ENCODE data around the gene PLEKHB2.
"Not testable (repeated sequence)": the region's sequence is repeated elsewhere in the genome, so short reads cannot be mapped to it uniquely, and the experiment has no call there.

Gene PLEKHB2

DNA sequence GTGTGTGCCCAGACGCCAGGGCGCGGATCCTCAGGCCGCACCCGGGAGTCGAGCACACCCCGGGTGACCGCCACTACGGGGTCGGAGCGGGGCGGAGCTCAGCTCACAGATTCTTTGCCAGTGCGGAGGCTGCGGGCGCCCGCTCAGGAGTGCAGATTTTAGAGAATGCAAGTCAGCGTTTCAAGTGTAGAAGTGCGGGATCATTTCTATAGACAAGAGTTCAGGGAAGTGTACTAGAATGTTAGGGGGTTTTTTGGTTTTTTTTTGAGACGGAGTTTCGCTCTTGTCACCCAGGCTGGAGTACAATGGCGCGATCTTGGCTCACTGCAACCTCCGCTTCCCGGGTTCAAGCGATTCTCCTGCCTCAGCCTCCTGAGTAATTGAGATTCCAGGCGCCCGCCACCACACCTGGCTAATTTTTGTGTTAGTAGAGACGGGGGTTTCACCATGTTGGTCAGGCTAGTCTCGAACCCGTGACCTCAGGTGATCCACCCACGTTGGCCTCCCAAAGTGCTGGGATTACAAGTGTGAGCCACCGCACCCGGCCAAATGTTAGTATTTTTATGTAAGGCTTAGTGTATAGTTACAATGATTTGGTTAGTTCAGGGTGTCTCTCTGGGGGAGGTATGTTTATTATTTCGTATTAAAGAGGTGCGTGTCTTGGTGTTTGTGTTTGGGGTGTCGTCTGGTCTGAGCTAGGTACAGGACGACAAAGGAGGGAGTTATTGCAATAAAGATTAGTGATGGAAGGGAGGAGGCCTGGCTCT is 11.3 kb upstream of the PLEKHB2 start:
- peak; percentile 82 for DNase-seq

DNA sequence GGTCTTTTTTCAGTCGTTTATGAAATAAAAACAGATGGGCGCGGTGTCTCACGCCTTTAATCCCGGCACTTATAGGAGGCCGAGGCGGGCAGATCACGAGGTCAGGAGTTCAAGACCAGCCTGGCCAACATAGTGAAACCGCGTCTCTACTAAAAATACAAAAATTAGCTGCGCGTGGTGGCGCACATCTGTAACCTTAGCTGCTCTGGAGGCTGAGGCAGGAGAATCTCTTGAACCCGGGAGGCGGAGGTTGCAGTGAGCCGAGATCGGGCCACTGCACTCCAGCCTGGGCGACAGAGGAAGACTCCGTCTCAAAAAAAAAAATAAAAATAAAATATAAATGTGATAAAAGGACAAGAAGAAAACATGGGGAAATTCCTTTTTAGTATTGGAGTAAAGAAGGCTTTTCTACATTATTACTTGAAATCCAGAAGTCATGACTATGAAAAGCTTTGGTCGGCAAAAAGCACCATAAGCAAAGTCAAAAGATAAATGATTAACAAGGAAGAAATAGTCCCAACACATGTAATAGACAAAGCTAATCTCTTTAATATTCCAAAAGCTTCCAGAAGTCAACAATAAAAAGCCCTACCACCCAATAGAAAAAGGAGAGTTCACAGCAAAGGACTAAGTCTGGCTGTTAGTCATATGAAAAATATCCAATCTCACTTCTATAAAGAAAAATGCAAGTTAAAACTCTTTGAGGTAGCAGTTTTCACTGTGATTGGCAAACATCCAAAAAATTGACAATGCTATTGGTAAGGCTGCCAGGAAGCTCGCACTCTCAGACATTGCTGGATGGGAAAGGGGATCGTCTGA is 10.5 kb upstream of the PLEKHB2 start:
- no peak for DNase-seq

DNA sequence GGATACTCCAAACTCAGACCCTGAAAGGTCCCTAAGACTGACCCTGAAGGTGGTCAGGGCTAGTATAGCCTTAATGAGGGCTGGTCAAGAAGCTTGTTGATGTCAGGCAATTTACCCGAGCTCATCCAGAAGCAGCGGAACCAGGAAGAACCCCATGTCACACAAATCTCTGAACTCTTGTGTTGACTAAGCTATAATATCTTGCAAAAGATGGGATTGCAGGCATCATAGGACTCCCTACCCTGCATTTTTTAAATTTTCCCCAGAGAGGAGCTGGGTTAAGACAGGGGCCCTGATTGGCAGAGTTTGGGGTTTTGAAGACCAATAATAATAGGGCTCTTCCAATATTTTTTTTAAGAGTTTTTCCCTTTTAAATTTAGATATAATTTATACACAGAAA is 2.0 kb upstream of the PLEKHB2 start:
- DNase-seq, result no peak

- peak; percentile 92 for DNase-seq
Measured at GRCh38 chr2:131104487-131105155, 515 bp upstream of the PLEKHB2 start.

- DNase-seq, result no peak
Measured at GRCh38 chr2:131105950-131106801, 1.0 kb downstream of the PLEKHB2 start.

DNA sequence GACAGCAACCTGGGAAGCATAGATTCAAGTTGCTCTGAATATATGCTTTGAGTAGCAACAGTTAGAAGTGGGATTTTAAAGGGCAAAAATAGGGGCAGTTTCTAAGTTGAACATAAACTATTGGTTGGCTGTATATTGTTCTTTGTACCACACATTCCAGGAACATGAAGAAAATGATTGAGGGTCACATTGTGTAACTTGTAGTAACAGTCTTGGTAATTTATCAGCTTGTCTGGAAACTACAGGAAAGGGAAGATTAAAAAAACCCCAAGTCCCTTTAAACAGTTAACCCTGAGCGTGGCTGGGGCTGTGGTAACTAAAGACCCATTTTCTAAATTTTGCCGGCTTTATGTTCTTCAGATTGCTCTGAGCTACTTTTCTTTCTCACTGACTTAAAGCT is 7.4 kb downstream of the PLEKHB2 start:
- no peak for DNase-seq

DNA sequence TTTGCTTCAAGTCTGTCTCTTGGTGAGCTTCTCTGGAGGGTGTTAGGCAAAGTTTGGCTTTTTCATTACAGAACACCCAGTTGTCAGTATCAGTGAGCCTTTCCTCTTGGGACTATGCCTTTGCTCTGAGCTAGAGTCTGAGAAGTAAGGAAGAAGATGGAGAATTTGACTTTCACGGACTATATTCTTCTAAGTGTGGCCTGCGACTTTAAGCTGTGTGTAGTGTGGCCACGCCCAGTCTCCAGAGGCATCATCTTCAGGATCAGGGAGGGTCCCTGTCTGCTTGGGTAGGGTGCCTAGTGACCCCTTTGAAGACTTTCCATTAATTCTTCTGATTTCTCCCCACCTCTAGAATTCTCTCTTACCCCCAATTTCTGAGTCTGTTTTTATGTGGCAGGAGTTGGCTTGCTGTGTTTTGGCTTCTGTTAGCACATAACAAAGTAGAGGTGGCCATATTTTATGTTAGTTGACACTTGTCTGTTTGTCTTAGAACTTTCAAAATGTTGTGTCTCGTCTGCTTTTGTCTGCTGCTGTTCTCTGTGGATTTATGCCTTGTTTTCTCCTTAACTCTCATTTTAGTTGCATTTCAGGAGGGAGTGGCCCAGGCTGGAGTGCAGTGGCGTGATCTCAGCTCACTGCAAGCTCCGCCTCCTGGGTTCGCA is 8.6 kb downstream of the PLEKHB2 start:
- no peak for DNase-seq

DNA sequence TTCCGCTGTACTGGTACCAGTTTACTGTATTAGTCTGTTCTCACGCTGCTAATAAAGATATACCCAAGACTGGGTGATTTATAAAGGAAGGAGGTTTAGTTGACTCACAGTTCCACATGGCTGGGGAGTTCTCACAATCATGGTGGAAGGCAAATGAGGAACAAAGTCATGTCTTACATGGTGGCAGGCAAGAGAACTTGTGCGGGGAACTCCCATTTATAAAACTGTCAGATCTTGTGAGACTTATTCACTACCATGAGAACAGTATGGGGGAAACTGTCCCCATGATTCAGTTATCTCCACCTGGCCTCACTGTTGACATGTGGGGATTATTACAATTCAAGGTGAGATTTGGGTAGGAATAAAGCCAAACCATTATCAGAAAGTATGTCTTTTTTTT is 9.8 kb downstream of the PLEKHB2 start:
- not testable (repeated sequence) for DNase-seq

GRCh38 chr2:131115752-131116151 is 10.6 kb downstream of the PLEKHB2 start:
- DNase-seq, result no peak

DNA sequence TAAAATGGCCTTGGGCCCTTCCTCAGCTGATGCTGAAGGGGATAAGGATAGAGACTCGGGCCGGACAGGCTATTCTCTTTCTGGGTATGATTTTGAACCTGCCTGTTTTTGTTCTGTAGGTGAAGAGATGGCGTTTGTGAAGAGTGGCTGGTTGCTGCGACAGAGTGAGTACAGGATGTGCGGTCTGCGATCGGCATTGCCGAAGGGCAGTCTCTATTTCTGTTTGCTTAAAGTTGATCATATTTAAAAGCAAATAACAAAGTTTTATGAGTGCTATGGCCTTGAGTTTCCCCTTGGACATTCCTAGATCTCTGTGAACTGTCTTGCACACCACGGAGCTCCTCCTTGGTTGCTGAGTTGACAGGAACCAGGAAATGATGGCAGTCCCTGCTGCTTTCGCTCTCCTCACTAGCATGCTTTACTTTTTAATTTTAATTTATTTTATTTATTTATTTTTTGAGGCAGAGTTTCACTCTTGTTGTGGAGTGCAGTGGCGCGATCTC is 15.7 kb downstream of the PLEKHB2 start:
- no peak for DNase-seq

DNA sequence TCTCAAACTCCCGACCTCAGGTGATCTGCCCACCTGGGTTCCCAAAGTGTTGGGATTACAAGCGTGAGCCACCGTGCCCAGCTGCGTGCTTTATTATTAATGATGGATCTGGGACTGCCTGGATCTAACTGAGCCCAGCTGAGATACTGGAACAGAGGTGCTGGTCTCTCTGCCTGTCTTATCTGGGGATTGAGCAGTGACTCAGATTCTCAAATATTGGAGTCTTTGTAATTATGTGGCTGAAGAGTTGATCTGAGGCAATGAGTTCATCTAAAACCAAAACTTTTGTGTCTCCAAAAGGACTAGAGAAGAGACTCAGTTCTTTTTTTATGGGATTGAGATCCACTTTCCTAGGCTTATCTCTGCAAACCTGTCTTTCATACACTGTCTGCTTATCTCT is 16.3 kb downstream of the PLEKHB2 start:
- no peak for DNase-seq

- no peak for DNase-seq
Measured at GRCh38 chr2:131122496-131122895, 17.4 kb downstream of the PLEKHB2 start.

- DNase-seq, result no peak
Measured at GRCh38 chr2:131123192-131123591, 18.1 kb downstream of the PLEKHB2 start.

DNA sequence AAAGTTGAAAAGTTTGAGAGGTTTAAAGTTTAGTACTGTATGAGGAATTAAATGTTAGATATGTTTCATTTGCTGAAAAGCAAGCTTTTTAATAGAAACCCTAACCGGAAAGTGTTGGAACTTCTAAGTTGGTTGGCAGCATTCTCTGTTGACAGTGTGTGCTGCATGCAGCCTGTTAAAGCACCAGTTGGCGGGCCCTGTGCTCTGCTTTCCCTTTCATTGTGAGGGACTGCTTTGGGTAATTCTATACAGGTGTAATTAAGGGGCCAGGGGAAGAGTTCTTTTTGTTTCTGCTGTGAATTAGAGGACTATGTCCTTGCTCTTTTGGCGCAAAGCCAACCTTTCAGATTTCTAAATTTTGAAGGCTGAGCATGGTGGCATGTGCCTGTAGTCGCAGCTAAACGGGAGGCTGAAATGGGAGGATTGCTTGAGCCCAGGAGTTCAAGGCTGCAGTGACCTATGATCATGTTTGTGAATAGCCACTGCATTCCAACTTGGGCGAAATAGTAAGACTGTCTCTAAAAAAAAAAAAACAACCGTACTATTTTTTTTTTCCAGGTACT is 20.1 kb downstream of the PLEKHB2 start:
- DNase-seq, result peak; percentile 83

- DNase-seq, result no peak
Measured at GRCh38 chr2:131126436-131126835, 21.3 kb downstream of the PLEKHB2 start.

GRCh38 chr2:131127076-131127475 is 21.9 kb downstream of the PLEKHB2 start:
- no peak for DNase-seq

- DNase-seq, result no peak
Measured at GRCh38 chr2:131127981-131128380, 22.8 kb downstream of the PLEKHB2 start.

DNA sequence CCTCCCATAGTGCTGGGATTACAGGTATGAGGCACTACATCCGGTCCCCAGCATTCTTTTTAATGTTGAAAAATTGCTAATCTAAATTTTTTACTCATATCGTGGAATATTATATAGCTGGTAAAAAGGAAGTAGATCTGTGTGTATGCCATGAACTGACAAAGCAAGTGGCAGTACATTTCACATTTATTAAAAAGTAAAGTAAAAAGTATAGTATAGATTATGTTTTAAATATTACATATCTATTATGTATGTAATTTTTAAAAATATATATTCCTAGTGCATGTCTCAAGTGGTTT is 25.1 kb downstream of the PLEKHB2 start:
- no peak for DNase-seq

DNA sequence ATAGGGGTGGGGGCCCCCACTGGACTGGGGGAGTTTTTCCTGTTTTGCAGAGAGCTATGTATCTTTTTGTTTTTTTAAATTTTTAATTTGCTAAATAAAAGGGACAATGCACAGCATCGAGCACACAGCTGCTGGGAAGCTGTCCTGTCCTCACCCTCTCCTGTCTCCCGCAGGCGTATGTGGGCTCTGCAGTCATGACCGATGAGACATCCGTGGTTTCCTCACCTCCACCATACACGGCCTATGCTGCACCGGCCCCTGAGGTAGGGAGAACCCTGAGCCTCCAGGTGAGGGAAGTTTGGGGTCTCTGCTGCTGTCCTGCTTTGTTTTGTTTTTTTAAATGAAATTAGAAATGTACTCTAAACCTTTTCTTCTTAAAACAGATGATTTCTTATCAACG is 27.6 kb downstream of the PLEKHB2 start:
- no peak for DNase-seq

DNA sequence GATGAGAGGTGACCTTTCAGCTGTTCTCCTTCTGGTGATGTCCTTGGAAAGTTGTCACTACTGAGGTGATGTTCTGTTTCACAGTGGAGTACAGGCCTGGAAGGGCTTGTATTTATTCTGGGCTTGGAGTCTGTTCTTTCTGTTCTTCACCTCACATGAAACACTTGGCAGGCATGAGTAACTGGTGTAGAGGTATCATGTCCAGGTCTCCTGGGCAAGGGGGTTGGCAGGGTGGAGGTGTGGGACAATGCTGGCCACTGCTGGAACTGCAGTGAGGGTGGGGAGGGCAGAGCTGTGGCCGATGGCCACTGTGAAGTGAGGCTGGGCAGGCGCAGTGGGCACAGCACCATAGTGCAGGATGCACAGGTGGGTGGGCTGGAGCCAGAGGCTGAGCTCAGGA is 35.4 kb downstream of the PLEKHB2 start:
- DNase-seq, result no peak

GRCh38 chr2:131142849-131143248 is 37.7 kb downstream of the PLEKHB2 start:
- DNase-seq, result no peak

GRCh38 chr2:131143803-131144202 is 38.7 kb downstream of the PLEKHB2 start:
- DNase-seq, result no peak

Data from NCI-H2171 treated with DMSO at 0.1 percent for 48 hours (cell line).